ENCODE measurements around the gene KIF1C.

DNA sequence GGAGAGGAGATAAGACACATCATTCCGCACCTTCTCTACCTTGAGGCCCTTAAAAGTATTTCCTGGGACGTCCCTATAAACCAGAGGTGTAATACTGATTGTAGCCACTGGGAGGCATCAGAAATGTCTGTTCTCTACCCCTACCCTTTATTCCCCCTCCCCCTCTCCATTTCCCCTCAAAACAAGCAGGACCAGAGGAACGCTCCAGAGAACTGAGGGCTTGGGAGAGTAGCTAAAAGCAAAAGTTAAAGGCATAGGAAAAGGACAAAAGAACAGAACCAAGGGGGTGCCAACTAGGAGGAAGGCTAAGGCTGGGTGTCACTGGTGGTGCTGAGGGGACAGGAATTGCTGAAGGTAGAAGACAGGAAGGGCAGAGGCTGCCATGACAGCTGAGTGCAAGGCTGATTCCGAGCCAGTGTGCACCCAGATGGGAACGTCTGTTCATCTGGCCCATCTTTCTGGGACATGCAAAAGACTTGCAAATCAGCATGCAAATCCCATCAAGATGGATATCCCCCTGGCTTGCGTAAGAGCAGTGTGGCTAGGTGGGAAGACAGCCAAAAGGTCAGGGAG is 17.0 kb upstream of the KIF1C start:
- TF ChIP-seq, protein P1, sequence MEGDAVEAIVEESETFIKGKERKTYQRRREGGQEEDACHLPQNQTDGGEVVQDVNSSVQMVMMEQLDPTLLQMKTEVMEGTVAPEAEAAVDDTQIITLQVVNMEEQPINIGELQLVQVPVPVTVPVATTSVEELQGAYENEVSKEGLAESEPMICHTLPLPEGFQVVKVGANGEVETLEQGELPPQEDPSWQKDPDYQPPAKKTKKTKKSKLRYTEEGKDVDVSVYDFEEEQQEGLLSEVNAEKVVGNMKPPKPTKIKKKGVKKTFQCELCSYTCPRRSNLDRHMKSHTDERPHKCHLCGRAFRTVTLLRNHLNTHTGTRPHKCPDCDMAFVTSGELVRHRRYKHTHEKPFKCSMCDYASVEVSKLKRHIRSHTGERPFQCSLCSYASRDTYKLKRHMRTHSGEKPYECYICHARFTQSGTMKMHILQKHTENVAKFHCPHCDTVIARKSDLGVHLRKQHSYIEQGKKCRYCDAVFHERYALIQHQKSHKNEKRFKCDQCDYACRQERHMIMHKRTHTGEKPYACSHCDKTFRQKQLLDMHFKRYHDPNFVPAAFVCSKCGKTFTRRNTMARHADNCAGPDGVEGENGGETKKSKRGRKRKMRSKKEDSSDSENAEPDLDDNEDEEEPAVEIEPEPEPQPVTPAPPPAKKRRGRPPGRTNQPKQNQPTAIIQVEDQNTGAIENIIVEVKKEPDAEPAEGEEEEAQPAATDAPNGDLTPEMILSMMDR (IDR thresholded peaks at IDR 0.05 in 4 of 5, conservative IDR thresholded peaks at IDR 0.05 in 1 of 5), result peak; percentile 75 to 88 (median 85)
- TF ChIP-seq POLR2A (IDR thresholded peaks at IDR 0.05), result no peak

Measured in gastrocnemius medialis (tissue), 4 donors.